Activated T-helper 1 cell treated with Interleukin-2 at 50 U/mL for 16 hours (primary cell): ENCODE data around the gene DRD1.
"Not testable (repeated sequence)": the region's sequence is repeated elsewhere in the genome, so short reads cannot be mapped to it uniquely, and the experiment has no call there.

Experiments used
- DNase-seq: peaks from one replicate; pipeline ENCODE4 v3.0.0-alpha.2; 2020; ENCODE audit warnings: low read depth

DRD1 gene

GRCh38 chr5:175424594-175424993 is 19.4 kb downstream of the DRD1 start:
- DNase-seq = not testable (repeated sequence)

GRCh38 chr5:175422058-175422457 is 21.9 kb downstream of the DRD1 start:
- DNase-seq = no peak

DNA sequence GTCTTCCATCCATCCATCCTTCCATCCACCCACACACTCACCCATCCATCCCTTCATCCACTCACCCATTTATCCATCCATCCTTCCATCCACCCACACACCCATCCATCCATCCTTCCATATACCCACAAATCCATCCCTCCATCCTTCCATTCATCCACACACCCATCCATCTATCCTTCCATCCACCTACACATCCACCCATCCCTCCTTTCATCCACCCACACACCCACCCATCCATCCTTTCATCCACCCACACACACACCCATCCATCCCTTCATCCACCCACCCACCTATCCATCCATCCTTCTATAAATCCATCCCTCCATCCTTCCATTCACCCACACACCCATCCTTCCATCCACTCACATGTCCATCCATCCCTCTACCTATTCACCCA is 23.6 kb downstream of the DRD1 start:
- DNase-seq = no peak

- no peak for DNase-seq
Measured at GRCh38 chr5:175418251-175418650, 25.7 kb downstream of the DRD1 start.

DNA sequence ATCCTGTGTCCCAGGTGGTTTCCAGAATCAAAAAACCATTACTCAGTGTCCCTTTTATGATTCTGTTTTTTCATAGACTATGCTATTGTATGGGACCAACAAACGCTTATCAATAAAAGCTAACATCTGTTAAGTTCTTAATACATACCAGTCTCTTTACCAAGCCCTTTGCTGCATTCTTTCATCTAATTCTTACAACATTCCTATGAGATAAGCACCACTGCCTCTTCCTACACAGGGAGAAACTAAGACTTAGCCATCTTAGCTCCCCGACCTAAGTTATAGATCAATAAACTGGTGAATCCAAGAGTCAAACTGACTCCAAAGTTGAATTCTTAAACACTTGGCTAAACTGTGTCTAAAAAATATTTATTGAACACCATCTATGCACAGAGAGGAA is 26.6 kb downstream of the DRD1 start:
- no peak for DNase-seq

DNA sequence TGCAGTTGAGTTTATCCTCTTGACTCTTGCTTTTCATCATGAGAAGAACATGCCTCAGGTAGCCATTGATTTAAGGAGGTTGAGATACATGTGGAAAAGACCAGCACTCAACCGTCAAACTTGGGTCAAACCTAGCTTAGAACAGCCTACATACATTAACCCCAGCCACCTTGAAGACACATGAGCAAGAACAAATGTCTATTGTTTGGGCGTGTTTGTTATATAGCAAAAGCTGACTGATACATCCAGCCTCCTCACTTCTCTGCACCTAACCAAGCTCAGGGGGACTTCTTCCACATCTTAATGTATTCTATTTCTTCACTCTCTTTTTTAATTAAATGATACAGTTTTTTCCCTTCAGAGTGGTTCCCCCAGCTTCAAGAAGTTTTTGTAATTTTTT is 28.7 kb downstream of the DRD1 start:
- no peak for DNase-seq

GRCh38 chr5:175410926-175411325 is 33.1 kb downstream of the DRD1 start:
- no peak for DNase-seq

GRCh38 chr5:175406300-175406699 is 37.7 kb downstream of the DRD1 start:
- no peak for DNase-seq

- not testable (repeated sequence) for DNase-seq
Measured at GRCh38 chr5:175397590-175398297, 46.2 kb downstream of the DRD1 start.

DNA sequence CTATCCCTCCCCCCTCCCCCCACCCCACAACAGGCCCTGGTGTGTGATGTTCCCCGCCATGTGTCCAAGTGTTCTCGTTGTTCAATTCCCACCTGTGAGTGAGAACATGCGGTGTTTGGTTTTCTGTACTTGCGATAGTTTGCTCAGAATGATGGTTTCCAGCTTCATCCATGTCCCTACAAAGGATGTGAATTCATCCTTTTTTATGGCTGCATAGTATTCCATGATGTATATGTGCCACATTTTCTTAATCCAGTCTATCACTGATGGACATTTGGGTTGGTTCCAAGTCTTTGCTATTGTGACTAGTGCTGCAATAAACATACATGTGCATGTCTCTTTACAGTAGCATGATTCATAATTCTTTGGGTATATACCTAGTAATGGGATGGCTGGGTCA is 48.6 kb downstream of the DRD1 start:
- not testable (repeated sequence) for DNase-seq

DNA sequence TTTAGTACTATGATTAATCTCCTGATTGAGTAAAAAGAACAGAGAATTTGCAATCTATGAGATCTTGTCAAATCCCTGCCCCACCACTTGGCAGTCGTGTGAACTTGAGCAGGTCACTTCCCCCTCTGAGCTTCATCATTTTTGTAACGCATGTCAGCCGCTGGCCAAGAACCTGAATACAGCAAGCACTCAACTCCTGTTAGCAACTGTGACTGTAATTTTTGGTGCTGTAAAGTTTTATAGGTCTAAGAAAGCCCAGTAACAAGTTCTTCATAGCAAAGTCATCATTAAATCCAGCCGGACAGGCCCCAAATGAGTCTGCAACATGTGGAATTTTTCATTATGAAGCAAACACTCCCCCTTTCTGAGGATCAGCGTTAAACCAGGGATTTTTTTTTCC is 49.4 kb downstream of the DRD1 start:
- no peak for DNase-seq

GRCh38 chr5:175393897-175394296 is 50.1 kb downstream of the DRD1 start:
- no peak for DNase-seq

GRCh38 chr5:175392236-175392635 is 51.7 kb downstream of the DRD1 start:
- no peak for DNase-seq

DNA sequence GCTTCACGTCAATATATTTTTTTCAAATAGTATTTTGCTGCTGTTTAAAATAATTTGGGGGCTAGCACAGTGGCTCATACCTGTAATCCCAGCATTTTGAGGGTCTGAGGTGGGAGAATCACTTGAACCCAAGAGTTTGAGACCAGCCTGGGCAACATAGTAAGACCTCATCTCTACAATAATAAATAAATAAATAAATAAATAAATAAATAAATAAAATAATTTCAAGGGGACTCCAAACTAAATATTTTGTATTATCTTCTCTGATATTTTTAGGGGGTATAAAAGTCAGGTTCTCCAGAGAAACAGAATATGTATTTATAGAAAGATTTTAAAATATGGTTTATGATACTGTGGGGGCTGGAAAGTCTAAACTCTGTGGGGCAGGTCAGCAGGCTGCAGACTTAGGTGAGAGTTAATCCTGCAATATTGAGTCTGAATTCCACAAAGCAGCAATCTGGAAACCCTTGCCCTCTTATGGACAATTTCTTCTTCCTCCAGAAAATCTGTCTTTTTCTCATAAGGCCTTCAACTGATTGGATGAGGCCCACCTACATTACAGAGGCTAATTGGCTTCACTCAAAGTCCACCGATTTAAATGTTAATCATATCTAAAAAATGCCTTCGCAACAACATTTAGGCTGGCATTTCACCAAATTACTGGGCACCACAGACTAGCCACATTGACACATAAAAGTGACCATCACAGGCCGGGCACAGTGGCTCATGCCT is 53.5 kb downstream of the DRD1 start:
- DNase-seq = no peak
